HEK293 (cell line): ENCODE measurements around the gene PLD4.
A peak's percentile ranks its signal among the peaks of the same experiment; 100 is the strongest.

Experiments
- CTCF ChIA-PET: fragments of 350-600 bp; formaldehyde crosslinking; extraction: SDS; loops from one replicate; lab custom pipeline; 2021; ENCODE audit warnings: antibody characterized with exemption; lab: Yijun Ruan, JAX
- POLR2A ChIA-PET: fragments of 300-600 bp; formaldehyde crosslinking; extraction: SDS; loops from one replicate; lab custom pipeline; 2020; ENCODE audit warnings: antibody characterized with exemption, inconsistent platforms; lab: Yijun Ruan, JAX
- H3K27ac ChIP-seq: fragments of 200-500 bp; sonication (Bioruptor generic); 2 replicates; pipeline ENCODE4 v1.5.1; 2014; ENCODE audit warnings: low read depth, low read length, control low read depth, inconsistent platforms; ENCODE audit errors: extremely low read depth
- H3K36me3 ChIP-seq, 2 experiments: fragments of 200-500 bp in 1 of 2; sonication (Bioruptor generic) in 1 of 2; 1 replicate in 1 of 2; 2 replicates in 1 of 2; pipeline ENCODE4 v1.5.1; 2014 to 2017; ENCODE audit warnings: inconsistent platforms in 2 of 2, low read length in 2 of 2; ENCODE audit not compliant: control insufficient read depth in 2 of 2, insufficient read depth in 1 of 2
- H3K4me1 ChIP-seq: fragments of 200-500 bp; sonication (Bioruptor generic); 2 replicates; pipeline ENCODE4 v1.5.1; 2014; ENCODE audit warnings: mild to moderate bottlenecking, low read length, inconsistent platforms; ENCODE audit not compliant: control insufficient read depth, insufficient read depth
- H3K4me3 ChIP-seq: 2 replicates; pipeline ENCODE4 v1.5.1; 2011; ENCODE audit warnings: low read depth, mild to moderate bottlenecking, control low read depth, low read length, moderate library complexity
- H3K9me3 ChIP-seq: fragments of 200-500 bp; sonication (Bioruptor generic); 2 replicates; pipeline ENCODE4 v1.5.1; 2014; ENCODE audit warnings: low read depth, low read length, inconsistent platforms; ENCODE audit not compliant: control insufficient read depth, insufficient read depth
- GLIS1 ChIP-seq: fragments of 450-650 bp; formaldehyde crosslinking; IDR thresholded peaks from 2 replicates; pipeline ENCODE4 v1.5.1; 2016; ENCODE audit warnings: missing biosample characterization, missing genetic modification characterization
- GLIS2 ChIP-seq: fragments of 450-650 bp; formaldehyde crosslinking; IDR thresholded peaks from 2 replicates; pipeline ENCODE4 v1.5.1; 2016; ENCODE audit warnings: missing biosample characterization, missing genetic modification characterization
- HOXA7 ChIP-seq: sonication (generic); formaldehyde crosslinking; IDR thresholded peaks from 2 replicates; pipeline ENCODE4 v1.8.1; 2022; ENCODE audit warnings: missing genetic modification reagents, borderline replicate concordance
- KLF1 ChIP-seq: fragments of 450-650 bp; formaldehyde crosslinking; IDR thresholded peaks from 2 replicates; pipeline ENCODE4 v1.5.1; 2016; ENCODE audit warnings: missing biosample characterization, missing genetic modification characterization
- PATZ1 ChIP-seq: fragments of 450-650 bp; formaldehyde crosslinking; IDR thresholded peaks from 2 replicates; pipeline ENCODE4 v1.5.1; 2016; ENCODE audit warnings: missing biosample characterization, missing genetic modification characterization
- SCRT2 ChIP-seq: fragments of 450-650 bp; formaldehyde crosslinking; IDR thresholded peaks from 2 replicates; pipeline ENCODE4 v1.5.1; 2016; ENCODE audit warnings: missing biosample characterization, missing genetic modification characterization
- YY1 ChIP-seq: fragments of 450-650 bp; formaldehyde crosslinking; IDR thresholded peaks from 2 replicates; pipeline ENCODE4 v1.5.1; 2018; ENCODE audit warnings: missing biosample characterization, missing genetic modification characterization
- ZBTB17 ChIP-seq: fragments of 450-650 bp; formaldehyde crosslinking; IDR thresholded peaks from 2 replicates; pipeline ENCODE4 v1.5.1; 2016; ENCODE audit warnings: missing biosample characterization, missing genetic modification characterization
- ZBTB20 ChIP-seq: fragments of 450-650 bp; formaldehyde crosslinking; IDR thresholded peaks from 2 replicates; pipeline ENCODE4 v1.5.1; 2016; ENCODE audit warnings: missing biosample characterization, missing genetic modification characterization
- ZFHX2 ChIP-seq: fragments of 450-650 bp; formaldehyde crosslinking; conservative IDR thresholded peaks from 2 replicates; pipeline ENCODE4 v1.5.1; 2016; ENCODE audit warnings: missing biosample characterization, missing genetic modification characterization
- ZFP69B ChIP-seq: fragments of 450-650 bp; formaldehyde crosslinking; IDR thresholded peaks from 2 replicates; pipeline ENCODE4 v1.5.1; 2016; ENCODE audit warnings: missing biosample characterization, missing genetic modification characterization
- ZNF121 ChIP-seq: fragments of 450-650 bp; formaldehyde crosslinking; IDR thresholded peaks from 2 replicates; pipeline ENCODE4 v1.5.1; 2016; ENCODE audit warnings: missing biosample characterization, missing genetic modification characterization
- ZNF174 ChIP-seq: fragments of 450-650 bp; formaldehyde crosslinking; IDR thresholded peaks from 2 replicates; pipeline ENCODE4 v1.5.0; 2017; ENCODE audit warnings: missing biosample characterization, mild to moderate bottlenecking, missing genetic modification characterization
- ZNF223 ChIP-seq: fragments of 450-650 bp; formaldehyde crosslinking; IDR thresholded peaks from 2 replicates; pipeline ENCODE4 v1.5.1; 2016; ENCODE audit warnings: missing biosample characterization, missing genetic modification characterization
- ZNF335 ChIP-seq: fragments of 450-650 bp; formaldehyde crosslinking; conservative IDR thresholded peaks from 2 replicates; pipeline ENCODE4 v1.5.1; 2016; ENCODE audit warnings: missing biosample characterization, missing genetic modification characterization
- ZNF350 ChIP-seq: fragments of 450-650 bp; formaldehyde crosslinking; IDR thresholded peaks from 2 replicates; pipeline ENCODE4 v1.5.0; 2017; ENCODE audit warnings: missing biosample characterization, mild to moderate bottlenecking, missing genetic modification characterization
- ZNF354C ChIP-seq: fragments of 450-650 bp; formaldehyde crosslinking; IDR thresholded peaks from 2 replicates; pipeline ENCODE4 v1.5.1; 2016; ENCODE audit warnings: missing biosample characterization, missing genetic modification characterization, low read depth, borderline replicate concordance
- ZNF514 ChIP-seq: fragments of 450-650 bp; formaldehyde crosslinking; IDR thresholded peaks from 2 replicates; pipeline ENCODE4 v1.5.1; 2016; ENCODE audit warnings: missing biosample characterization, missing genetic modification characterization
- ZNF529 ChIP-seq: fragments of 450-650 bp; formaldehyde crosslinking; IDR thresholded peaks from 2 replicates; pipeline ENCODE4 v1.5.1; 2017; ENCODE audit warnings: missing genetic modification characterization, missing biosample characterization; ENCODE audit not compliant: insufficient replicate concordance
- ZNF629 ChIP-seq: fragments of 450-650 bp; formaldehyde crosslinking; IDR thresholded peaks from 2 replicates; pipeline ENCODE4 v1.5.1; 2017; ENCODE audit warnings: missing biosample characterization, missing genetic modification characterization
- TF ChIP-seq, protein P1 (sequence below): fragments of 450-650 bp; formaldehyde crosslinking; IDR thresholded peaks from 2 replicates; pipeline ENCODE4 v1.5.1; 2017; ENCODE audit warnings: missing biosample characterization, missing genetic modification characterization
- TF ChIP-seq, protein P2 (sequence below): fragments of 450-650 bp; formaldehyde crosslinking; IDR thresholded peaks from 2 replicates; pipeline ENCODE4 v1.5.1; 2016; ENCODE audit warnings: missing biosample characterization, missing genetic modification characterization
- TF ChIP-seq, protein P3 (sequence below): fragments of 450-650 bp; formaldehyde crosslinking; IDR thresholded peaks from 2 replicates; pipeline ENCODE4 v1.5.1; 2016; ENCODE audit warnings: missing biosample characterization, missing genetic modification characterization

The PLD4 gene

DNA sequence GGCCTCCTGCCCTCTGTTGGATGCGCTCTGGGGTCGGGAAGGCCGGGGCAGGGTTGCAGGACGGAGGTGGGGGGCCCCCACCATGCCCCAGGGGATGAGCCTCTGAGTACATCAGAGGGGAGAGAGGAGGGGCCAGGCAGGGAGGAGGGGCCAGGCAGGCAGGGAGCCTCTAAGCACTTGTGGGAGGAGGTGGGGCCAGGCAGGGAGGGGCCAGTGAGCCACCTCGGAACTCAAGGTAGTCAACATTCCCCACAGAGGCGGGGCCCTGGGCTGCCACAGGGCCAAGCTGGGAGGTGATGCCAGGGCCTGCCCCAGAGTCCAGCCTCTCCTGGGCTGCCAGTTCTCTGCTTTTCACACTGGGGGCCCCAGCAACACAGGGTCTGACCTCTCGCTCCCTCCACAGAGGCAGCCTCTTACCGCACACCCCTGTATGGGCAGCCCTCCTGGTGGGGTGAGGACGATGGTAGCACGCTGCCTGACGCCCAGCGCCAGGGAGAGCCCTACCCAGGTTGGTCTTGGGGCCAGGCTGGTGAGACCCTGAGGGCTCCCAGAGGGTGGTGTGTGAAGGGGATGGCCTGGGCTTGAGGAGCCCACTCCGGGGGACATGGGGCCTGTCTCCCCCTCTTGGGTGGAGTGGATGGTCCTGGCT, 42.2 kb upstream of the PLD4 start (continued):
- peak; percentile 27; the same call in 1 of the 2 replicates for TF ChIP-seq PATZ1 (tag by site-specific recombination)
- TF ChIP-seq ZNF529 (tag by site-specific recombination) = no peak
- no peak for TF ChIP-seq ZBTB20 (tag by site-specific recombination)
- TF ChIP-seq ZNF121 (tag by site-specific recombination) = no peak
- TF ChIP-seq ZFP69B (tag by site-specific recombination) = peak; percentile 73; the same call in 1 of the 2 replicates
- TF ChIP-seq HOXA7 (CRISPR knock-in tag) = no peak
- no peak for TF ChIP-seq ZNF174 (tag by site-specific recombination)
- peak; percentile 29 for TF ChIP-seq GLIS1
- TF ChIP-seq ZFHX2 (tag by site-specific recombination) = 0 out of 2 replicates have a peak, but pooled peaks have one; percentile 28
- TF ChIP-seq ZNF354C (tag by site-specific recombination) = no peak
- TF ChIP-seq ZNF629 (tag by site-specific recombination) = no peak
- TF ChIP-seq, protein P1, sequence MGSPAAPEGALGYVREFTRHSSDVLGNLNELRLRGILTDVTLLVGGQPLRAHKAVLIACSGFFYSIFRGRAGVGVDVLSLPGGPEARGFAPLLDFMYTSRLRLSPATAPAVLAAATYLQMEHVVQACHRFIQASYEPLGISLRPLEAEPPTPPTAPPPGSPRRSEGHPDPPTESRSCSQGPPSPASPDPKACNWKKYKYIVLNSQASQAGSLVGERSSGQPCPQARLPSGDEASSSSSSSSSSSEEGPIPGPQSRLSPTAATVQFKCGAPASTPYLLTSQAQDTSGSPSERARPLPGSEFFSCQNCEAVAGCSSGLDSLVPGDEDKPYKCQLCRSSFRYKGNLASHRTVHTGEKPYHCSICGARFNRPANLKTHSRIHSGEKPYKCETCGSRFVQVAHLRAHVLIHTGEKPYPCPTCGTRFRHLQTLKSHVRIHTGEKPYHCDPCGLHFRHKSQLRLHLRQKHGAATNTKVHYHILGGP (tag by site-specific recombination) = no peak
- TF ChIP-seq ZBTB17 = peak; percentile 52
- TF ChIP-seq YY1 (tag by site-specific recombination) = no peak
- peak; percentile 95 for TF ChIP-seq KLF1 (tag by site-specific recombination)
- TF ChIP-seq SCRT2 = no peak

DNA sequence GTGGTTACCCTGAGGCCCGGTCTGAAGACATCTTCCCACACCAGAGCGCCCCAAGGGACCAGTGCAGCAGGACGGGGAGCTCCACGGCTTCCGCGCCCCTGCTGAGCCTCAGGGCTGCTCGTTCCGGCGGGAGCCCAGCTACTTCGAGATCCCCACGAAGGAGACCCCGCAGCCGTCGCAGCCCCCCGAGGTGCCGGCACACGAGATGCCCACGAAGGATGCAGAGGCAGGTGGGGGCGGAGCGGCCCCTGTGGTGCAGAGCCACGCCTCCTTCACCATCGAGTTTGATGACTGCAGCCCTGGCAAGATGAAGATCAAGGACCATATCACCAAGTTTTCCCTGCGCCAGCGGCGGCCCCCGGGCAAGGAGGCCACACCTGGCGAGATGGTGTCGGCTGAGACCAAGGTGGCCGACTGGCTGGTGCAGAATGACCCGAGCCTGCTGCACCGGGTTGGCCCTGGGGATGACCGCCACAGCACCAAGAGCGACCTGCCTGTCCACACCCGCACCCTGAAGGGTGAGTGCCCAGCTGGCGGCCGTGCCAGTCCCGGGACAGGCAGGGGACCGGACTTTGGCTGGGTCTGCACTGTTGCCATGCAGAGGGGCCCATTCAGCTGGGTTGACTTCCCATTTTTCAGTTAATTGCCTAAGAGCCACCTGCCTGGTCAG, 41.6 kb upstream of the PLD4 start:
- ChIA-PET CTCF (no interaction called here), POLR2A (no interaction called here)
- Histone ChIP-seq H3K27ac (no peak overlapping the region), H3K9me3 (no peaks in the 10 kb centered on the region), H3K36me3 (peaks cover 0 to 80% of the 10 kb centered on the region in 2 experiments; a peak in 2 of 3 replicates), H3K4me3 (no peak overlapping the region), H3K4me1 (peaks cover 5% of the 10 kb centered on the region; the same call in 1 of the 2 replicates)
- no peak for TF ChIP-seq ZNF223 (tag by site-specific recombination)
- TF ChIP-seq ZFHX2 (tag by site-specific recombination) = 0 out of 2 replicates have a peak, but pooled peaks have one; percentile 8

- H3K9me3 ChIP-seq = no peaks in the 10 kb centered on the region
- CTCF ChIA-PET = no interaction called here
- H3K4me3 ChIP-seq = no peak overlapping the region
- peaks cover 0 to 80% of the 10 kb centered on the region in 2 experiments; a peak in 2 of 3 replicates for H3K36me3 ChIP-seq
- no peak overlapping the region for H3K27ac ChIP-seq
- TF ChIP-seq, protein P2, sequence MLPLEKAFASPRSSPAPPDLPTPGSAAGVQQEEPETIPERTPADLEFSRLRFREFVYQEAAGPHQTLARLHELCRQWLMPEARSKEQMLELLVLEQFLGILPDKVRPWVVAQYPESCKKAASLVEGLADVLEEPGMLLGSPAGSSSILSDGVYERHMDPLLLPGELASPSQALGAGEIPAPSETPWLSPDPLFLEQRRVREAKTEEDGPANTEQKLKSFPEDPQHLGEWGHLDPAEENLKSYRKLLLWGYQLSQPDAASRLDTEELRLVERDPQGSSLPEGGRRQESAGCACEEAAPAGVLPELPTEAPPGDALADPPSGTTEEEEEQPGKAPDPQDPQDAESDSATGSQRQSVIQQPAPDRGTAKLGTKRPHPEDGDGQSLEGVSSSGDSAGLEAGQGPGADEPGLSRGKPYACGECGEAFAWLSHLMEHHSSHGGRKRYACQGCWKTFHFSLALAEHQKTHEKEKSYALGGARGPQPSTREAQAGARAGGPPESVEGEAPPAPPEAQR (tag by site-specific recombination) = no peak
- no peak for TF ChIP-seq ZNF514 (tag by site-specific recombination)
- TF ChIP-seq ZBTB17 = no peak
- TF ChIP-seq GLIS2 (tag by site-specific recombination) = peak; percentile 50; the same call in 1 of the 2 replicates
- no peak for TF ChIP-seq ZNF350 (tag by site-specific recombination)
- TF ChIP-seq, protein P3, sequence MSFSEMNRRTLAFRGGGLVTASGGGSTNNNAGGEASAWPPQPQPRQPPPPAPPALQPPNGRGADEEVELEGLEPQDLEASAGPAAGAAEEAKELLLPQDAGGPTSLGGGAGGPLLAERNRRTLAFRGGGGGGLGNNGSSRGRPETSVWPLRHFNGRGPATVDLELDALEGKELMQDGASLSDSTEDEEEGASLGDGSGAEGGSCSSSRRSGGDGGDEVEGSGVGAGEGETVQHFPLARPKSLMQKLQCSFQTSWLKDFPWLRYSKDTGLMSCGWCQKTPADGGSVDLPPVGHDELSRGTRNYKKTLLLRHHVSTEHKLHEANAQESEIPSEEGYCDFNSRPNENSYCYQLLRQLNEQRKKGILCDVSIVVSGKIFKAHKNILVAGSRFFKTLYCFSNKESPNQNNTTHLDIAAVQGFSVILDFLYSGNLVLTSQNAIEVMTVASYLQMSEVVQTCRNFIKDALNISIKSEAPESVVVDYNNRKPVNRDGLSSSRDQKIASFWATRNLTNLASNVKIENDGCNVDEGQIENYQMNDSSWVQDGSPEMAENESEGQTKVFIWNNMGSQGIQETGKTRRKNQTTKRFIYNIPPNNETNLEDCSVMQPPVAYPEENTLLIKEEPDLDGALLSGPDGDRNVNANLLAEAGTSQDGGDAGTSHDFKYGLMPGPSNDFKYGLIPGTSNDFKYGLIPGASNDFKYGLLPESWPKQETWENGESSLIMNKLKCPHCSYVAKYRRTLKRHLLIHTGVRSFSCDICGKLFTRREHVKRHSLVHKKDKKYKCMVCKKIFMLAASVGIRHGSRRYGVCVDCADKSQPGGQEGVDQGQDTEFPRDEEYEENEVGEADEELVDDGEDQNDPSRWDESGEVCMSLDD (tag by site-specific recombination) = 0 out of 2 replicates have a peak, but pooled peaks have one; percentile 32
- no peak for TF ChIP-seq ZNF335 (tag by site-specific recombination)
- peaks cover 5% of the 10 kb centered on the region; the same call in 1 of the 2 replicates for H3K4me1 ChIP-seq
- POLR2A ChIA-PET = no interaction called here
Observed at GRCh38 chr14:104883681-104884361, 40.9 kb upstream of the PLD4 start.
